WTC11 (cell line): ENCODE results near the gene ALDH1A2. TPM values are rescaled to one million over a fixed set of nuclear protein-coding genes. Genes with fewer than 3 reads are reported as not detected.

Experiments
- ATAC-seq: fragments of 200-7000 bp; cut with Tn5 transposase; 2 replicates; pipeline ENCODE4 v1.10.0; 2021; ENCODE audit warnings: mild to moderate bottlenecking, moderate library complexity
- CTCF ChIA-PET: fragments of 300-600 bp; sonication (Branson Sonifier 250); formaldehyde crosslinking; loops from one replicate; lab custom pipeline; 2021; ENCODE audit warnings: antibody characterized with exemption; lab: Charles Lee
- POLR2A ChIA-PET: fragments of 350-600 bp; sonication (Branson Sonifier 250); formaldehyde crosslinking; loops from one replicate; lab custom pipeline; 2021; ENCODE audit warnings: antibody characterized with exemption; lab: Charles Lee
- DNase-seq: peaks from one replicate; pipeline ENCODE4 v3.0.0; 2021; ENCODE audit warnings: low spot score
- H3K27ac Mint-ChIP-seq: 2 replicates; pipeline ENCODE4 v1.8.0; 2021; ENCODE audit warnings: mixed read lengths
- H3K27me3 Mint-ChIP-seq: 2 replicates; pipeline ENCODE4 v1.8.0; 2021; ENCODE audit warnings: low read depth, mild to moderate bottlenecking, moderate library complexity, mixed read lengths
- H3K36me3 Mint-ChIP-seq: 2 replicates; pipeline ENCODE4 v1.8.0; 2021; ENCODE audit warnings: mixed read lengths
- H3K4me1 Mint-ChIP-seq: 2 replicates; pipeline ENCODE4 v1.8.0; 2022; ENCODE audit warnings: mixed read lengths
- H3K4me3 Mint-ChIP-seq: 2 replicates; pipeline ENCODE4 v1.8.0; 2021; ENCODE audit warnings: mild to moderate bottlenecking, moderate library complexity, mixed read lengths
- H3K9me3 Mint-ChIP-seq: 2 replicates; pipeline ENCODE4 v1.8.0; 2021; ENCODE audit warnings: mixed read lengths
- ATF1 ChIP-seq: sonication (generic); formaldehyde crosslinking; IDR thresholded peaks from 2 replicates; pipeline ENCODE4 v1.8.1; 2023; ENCODE audit warnings: mild to moderate bottlenecking, moderate library complexity, missing genetic modification reagents
- CDX4 ChIP-seq: fragments of 250-450 bp; sonication (Bioruptor Pico); IDR thresholded peaks from 2 replicates; pipeline ENCODE4 v1.9.0; 2021; ENCODE audit warnings: moderate library complexity, mild to moderate bottlenecking, inconsistent platforms, borderline replicate concordance
- ELF4 ChIP-seq: sonication (generic); formaldehyde crosslinking; IDR thresholded peaks from 2 replicates; pipeline ENCODE4 v1.8.1; 2022; ENCODE audit warnings: low read depth, mild to moderate bottlenecking, moderate library complexity, missing genetic modification reagents
- FOXP1 ChIP-seq: sonication (generic); formaldehyde crosslinking; IDR thresholded peaks from 2 replicates; pipeline ENCODE4 v1.8.0; 2022; ENCODE audit warnings: missing genetic modification reagents, mild to moderate bottlenecking, moderate library complexity, borderline replicate concordance
- JUN ChIP-seq: sonication (generic); formaldehyde crosslinking; IDR thresholded peaks from 2 replicates; pipeline ENCODE4 v1.8.0; 2023; ENCODE audit warnings: mild to moderate bottlenecking, missing genetic modification reagents
- KAT7 ChIP-seq: sonication (generic); formaldehyde crosslinking; IDR thresholded peaks from 2 replicates; pipeline ENCODE4 v1.8.1; 2023; ENCODE audit warnings: missing genetic modification reagents, mild to moderate bottlenecking, borderline replicate concordance
- MXD4 ChIP-seq: fragments of 250-450 bp; sonication (Bioruptor Pico); IDR thresholded peaks from 2 replicates; pipeline ENCODE4 v1.8.0; 2021; ENCODE audit warnings: mild to moderate bottlenecking, moderate library complexity, borderline replicate concordance
- NFYB ChIP-seq: sonication (generic); formaldehyde crosslinking; conservative IDR thresholded peaks from 2 replicates; pipeline ENCODE4 v1.8.0; 2022; ENCODE audit warnings: low read depth, missing genetic modification reagents
- USF2 ChIP-seq: sonication (generic); formaldehyde crosslinking; IDR thresholded peaks from 2 replicates; pipeline ENCODE4 v1.8.1; 2023; ENCODE audit warnings: mild to moderate bottlenecking, missing genetic modification reagents, moderate library complexity
- ZNF121 ChIP-seq: sonication (generic); formaldehyde crosslinking; IDR thresholded peaks from 2 replicates; pipeline ENCODE4 v1.8.0; 2023; ENCODE audit warnings: missing genetic modification reagents
- ZNF416 ChIP-seq: fragments of 250-450 bp; sonication (Bioruptor Pico); IDR thresholded peaks from 2 replicates; pipeline ENCODE4 v1.9.0; 2021; ENCODE audit warnings: mild to moderate bottlenecking, inconsistent platforms
- total RNA-seq: library from RNA; stranded (reverse); gene quantifications from 3 replicates; pipeline ENCODE4 v1.2.3, GENCODE V29; 2021
- TF ChIP-seq, protein P1 (sequence below): sonication (generic); formaldehyde crosslinking; IDR thresholded peaks from 2 replicates; pipeline ENCODE4 v1.8.1; 2023; ENCODE audit warnings: mild to moderate bottlenecking, missing genetic modification reagents, moderate library complexity
- TF ChIP-seq, protein P2 (sequence below): sonication (generic); formaldehyde crosslinking; IDR thresholded peaks from 2 replicates; pipeline ENCODE4 v1.8.0; 2022; ENCODE audit warnings: mild to moderate bottlenecking, missing genetic modification reagents
- TF ChIP-seq, protein P3 (sequence below): fragments of 250-450 bp; sonication (Bioruptor Pico); IDR thresholded peaks from 2 replicates; pipeline ENCODE4 v1.9.0; 2021; ENCODE audit warnings: mild to moderate bottlenecking, borderline replicate concordance
- TF ChIP-seq, protein P4 (sequence below): fragments of 250-450 bp; sonication (Bioruptor Pico); IDR thresholded peaks from 2 replicates; pipeline ENCODE4 v2.1.2; 2022; ENCODE audit warnings: mild to moderate bottlenecking, moderate library complexity
- TF ChIP-seq, protein P5 (sequence below): sonication (generic); formaldehyde crosslinking; IDR thresholded peaks from 2 replicates; pipeline ENCODE4 v1.8.0; 2022; ENCODE audit warnings: mild to moderate bottlenecking, missing genetic modification reagents

Gene ALDH1A2
- total RNA-seq, 1 experiment from 2014 or later = 1.1 TPM

DNA sequence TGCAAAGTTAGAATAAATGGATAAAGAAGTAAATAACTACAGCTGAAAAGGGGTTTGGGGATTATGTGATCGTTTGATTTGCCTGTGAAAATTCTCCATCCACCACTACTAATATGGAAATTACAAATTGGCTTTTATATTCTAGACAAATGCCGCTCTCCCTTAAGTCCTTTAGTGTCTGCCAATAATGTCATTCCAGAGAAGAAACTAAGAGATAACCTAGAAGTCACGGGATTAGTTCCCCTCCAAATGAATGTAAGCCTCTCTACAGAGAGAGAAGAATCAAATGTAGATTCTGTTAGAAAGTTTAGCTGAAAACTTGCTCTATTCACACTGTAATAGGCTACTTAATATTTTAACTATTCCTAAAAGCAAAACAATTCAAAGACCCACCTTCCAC, 92.0 kb downstream of the ALDH1A2 start:
- H3K27ac Mint-ChIP-seq = no peak overlapping the region
- H3K27me3 Mint-ChIP-seq = peaks cover 2% of the 10 kb centered on the region
- peaks cover 4% of the 10 kb centered on the region; the same call in 1 of the 2 replicates for H3K9me3 Mint-ChIP-seq
- POLR2A ChIA-PET = no interaction called here
- TF ChIP-seq, protein P1, sequence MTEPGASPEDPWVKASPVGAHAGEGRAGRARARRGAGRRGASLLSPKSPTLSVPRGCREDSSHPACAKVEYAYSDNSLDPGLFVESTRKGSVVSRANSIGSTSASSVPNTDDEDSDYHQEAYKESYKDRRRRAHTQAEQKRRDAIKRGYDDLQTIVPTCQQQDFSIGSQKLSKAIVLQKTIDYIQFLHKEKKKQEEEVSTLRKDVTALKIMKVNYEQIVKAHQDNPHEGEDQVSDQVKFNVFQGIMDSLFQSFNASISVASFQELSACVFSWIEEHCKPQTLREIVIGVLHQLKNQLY = no peak
- no peak for TF ChIP-seq CDX4
- TF ChIP-seq, protein P2, sequence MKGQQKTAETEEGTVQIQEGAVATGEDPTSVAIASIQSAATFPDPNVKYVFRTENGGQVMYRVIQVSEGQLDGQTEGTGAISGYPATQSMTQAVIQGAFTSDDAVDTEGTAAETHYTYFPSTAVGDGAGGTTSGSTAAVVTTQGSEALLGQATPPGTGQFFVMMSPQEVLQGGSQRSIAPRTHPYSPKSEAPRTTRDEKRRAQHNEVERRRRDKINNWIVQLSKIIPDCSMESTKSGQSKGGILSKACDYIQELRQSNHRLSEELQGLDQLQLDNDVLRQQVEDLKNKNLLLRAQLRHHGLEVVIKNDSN = no peak
- peaks cover 10% of the 10 kb centered on the region for H3K4me1 Mint-ChIP-seq
- ATAC-seq = no peak
- no peak overlapping the region for H3K4me3 Mint-ChIP-seq
- CTCF ChIA-PET = interaction anchor here (1.3 to 1.4 kb wide), 2 partner anchors 93 to 241 kb away, joined by 3 to 5 read pairs; no protein-coding TSS in a partner anchor
- DNase-seq = no peak
- H3K36me3 Mint-ChIP-seq = no peaks in the 10 kb centered on the region

DNA sequence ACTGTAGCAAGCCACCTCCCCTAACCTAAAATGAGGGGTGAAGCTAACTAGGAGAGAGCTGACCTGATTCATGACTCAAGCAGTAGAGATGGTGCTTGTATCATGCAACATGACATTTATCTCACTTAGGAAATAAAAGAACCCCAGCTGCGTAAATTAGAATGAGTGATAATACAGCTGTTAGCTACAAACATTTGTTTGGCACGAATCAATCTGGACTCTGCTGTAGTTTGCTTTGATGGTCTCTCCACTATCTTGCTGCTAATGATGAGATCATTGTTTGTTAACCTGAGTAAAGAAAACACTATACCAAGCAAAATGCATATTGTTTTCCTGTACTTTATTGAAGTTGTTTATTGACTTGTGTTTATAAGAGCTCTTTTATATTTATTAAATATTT, 92.6 kb downstream of the ALDH1A2 start:
- H3K9me3 Mint-ChIP-seq = peaks cover 4% of the 10 kb centered on the region; the same call in 1 of the 2 replicates
- H3K4me1 Mint-ChIP-seq = peaks cover 11% of the 10 kb centered on the region
- peaks cover 2% of the 10 kb centered on the region for H3K27me3 Mint-ChIP-seq
- no peak overlapping the region for H3K27ac Mint-ChIP-seq
- TF ChIP-seq ELF4 (no peak), MXD4 (no peak)
- TF ChIP-seq, protein P3, sequence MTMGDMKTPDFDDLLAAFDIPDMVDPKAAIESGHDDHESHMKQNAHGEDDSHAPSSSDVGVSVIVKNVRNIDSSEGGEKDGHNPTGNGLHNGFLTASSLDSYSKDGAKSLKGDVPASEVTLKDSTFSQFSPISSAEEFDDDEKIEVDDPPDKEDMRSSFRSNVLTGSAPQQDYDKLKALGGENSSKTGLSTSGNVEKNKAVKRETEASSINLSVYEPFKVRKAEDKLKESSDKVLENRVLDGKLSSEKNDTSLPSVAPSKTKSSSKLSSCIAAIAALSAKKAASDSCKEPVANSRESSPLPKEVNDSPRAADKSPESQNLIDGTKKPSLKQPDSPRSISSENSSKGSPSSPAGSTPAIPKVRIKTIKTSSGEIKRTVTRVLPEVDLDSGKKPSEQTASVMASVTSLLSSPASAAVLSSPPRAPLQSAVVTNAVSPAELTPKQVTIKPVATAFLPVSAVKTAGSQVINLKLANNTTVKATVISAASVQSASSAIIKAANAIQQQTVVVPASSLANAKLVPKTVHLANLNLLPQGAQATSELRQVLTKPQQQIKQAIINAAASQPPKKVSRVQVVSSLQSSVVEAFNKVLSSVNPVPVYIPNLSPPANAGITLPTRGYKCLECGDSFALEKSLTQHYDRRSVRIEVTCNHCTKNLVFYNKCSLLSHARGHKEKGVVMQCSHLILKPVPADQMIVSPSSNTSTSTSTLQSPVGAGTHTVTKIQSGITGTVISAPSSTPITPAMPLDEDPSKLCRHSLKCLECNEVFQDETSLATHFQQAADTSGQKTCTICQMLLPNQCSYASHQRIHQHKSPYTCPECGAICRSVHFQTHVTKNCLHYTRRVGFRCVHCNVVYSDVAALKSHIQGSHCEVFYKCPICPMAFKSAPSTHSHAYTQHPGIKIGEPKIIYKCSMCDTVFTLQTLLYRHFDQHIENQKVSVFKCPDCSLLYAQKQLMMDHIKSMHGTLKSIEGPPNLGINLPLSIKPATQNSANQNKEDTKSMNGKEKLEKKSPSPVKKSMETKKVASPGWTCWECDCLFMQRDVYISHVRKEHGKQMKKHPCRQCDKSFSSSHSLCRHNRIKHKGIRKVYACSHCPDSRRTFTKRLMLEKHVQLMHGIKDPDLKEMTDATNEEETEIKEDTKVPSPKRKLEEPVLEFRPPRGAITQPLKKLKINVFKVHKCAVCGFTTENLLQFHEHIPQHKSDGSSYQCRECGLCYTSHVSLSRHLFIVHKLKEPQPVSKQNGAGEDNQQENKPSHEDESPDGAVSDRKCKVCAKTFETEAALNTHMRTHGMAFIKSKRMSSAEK (CRISPR knock-in tag) = no peak
- no peak for ATAC-seq
- no peaks in the 10 kb centered on the region for H3K36me3 Mint-ChIP-seq
- DNase-seq = no peak
- H3K4me3 Mint-ChIP-seq = no peak overlapping the region
- CTCF ChIA-PET = interaction anchor here (0.7 to 2.5 kb wide), 5 partner anchors 94 to 240 kb away, joined by 3 to 7 read pairs (median 4); no protein-coding TSS in a partner anchor
- POLR2A ChIA-PET = no interaction called here

- ATAC-seq (no peak), DNase-seq (no peak)
- no peak overlapping the region for H3K27ac Mint-ChIP-seq
- ChIA-PET POLR2A (no interaction called here), CTCF (interaction anchor here (0.7 to 2.9 kb wide), 6 partner anchors 37 to 213 kb away, joined by 3 to 24 read pairs (median 4); partner anchors contain the start of gene ALDH1A2)
- H3K27me3 Mint-ChIP-seq = peaks cover under 1% of the 10 kb centered on the region; the same call in 1 of the 2 replicates
- no peak overlapping the region for H3K4me3 Mint-ChIP-seq
- no peak for TF ChIP-seq USF2 (CRISPR knock-in tag)
- TF ChIP-seq, protein P4, sequence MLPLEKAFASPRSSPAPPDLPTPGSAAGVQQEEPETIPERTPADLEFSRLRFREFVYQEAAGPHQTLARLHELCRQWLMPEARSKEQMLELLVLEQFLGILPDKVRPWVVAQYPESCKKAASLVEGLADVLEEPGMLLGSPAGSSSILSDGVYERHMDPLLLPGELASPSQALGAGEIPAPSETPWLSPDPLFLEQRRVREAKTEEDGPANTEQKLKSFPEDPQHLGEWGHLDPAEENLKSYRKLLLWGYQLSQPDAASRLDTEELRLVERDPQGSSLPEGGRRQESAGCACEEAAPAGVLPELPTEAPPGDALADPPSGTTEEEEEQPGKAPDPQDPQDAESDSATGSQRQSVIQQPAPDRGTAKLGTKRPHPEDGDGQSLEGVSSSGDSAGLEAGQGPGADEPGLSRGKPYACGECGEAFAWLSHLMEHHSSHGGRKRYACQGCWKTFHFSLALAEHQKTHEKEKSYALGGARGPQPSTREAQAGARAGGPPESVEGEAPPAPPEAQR (CRISPR knock-in tag) = no peak
- TF ChIP-seq FOXP1 (CRISPR knock-in tag) = no peak
- no peak for TF ChIP-seq ZNF416 (CRISPR knock-in tag)
- no peak for TF ChIP-seq KAT7
- TF ChIP-seq JUN (CRISPR knock-in tag) = no peak
- TF ChIP-seq NFYB (CRISPR knock-in tag) = no peak
- TF ChIP-seq ATF1 = no peak
- TF ChIP-seq ZNF121 = no peak
- no peak for TF ChIP-seq CDX4
- TF ChIP-seq, protein P5, sequence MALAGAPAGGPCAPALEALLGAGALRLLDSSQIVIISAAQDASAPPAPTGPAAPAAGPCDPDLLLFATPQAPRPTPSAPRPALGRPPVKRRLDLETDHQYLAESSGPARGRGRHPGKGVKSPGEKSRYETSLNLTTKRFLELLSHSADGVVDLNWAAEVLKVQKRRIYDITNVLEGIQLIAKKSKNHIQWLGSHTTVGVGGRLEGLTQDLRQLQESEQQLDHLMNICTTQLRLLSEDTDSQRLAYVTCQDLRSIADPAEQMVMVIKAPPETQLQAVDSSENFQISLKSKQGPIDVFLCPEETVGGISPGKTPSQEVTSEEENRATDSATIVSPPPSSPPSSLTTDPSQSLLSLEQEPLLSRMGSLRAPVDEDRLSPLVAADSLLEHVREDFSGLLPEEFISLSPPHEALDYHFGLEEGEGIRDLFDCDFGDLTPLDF = no peak
- no peaks in the 10 kb centered on the region for H3K9me3 Mint-ChIP-seq
- peaks cover 18% of the 10 kb centered on the region for H3K4me1 Mint-ChIP-seq
- no peaks in the 10 kb centered on the region for H3K36me3 Mint-ChIP-seq
Measured at GRCh38 chr15:57969996-57970395, 95.5 kb downstream of the ALDH1A2 start.
